GM18517 (cell line): ENCODE data around the gene OTX2.

ENCODE experiments used
- ATAC-seq: cut with Tn5 transposase; IDR thresholded peaks from one replicate; pipeline ENCODE4 v1.9.1; 2021; ENCODE audit warnings: mild to moderate bottlenecking, moderate library complexity; ENCODE audit not compliant: unreplicated experiment

Gene OTX2

GRCh38 chr14:56810147-56810719 is at the start of gene OTX2:
TSS of gene OTX2 (minus strand) at chr14:56810479. CDS start at chr14:56805456, 5,023 bp downstream.
- ATAC-seq = no peak

DNA sequence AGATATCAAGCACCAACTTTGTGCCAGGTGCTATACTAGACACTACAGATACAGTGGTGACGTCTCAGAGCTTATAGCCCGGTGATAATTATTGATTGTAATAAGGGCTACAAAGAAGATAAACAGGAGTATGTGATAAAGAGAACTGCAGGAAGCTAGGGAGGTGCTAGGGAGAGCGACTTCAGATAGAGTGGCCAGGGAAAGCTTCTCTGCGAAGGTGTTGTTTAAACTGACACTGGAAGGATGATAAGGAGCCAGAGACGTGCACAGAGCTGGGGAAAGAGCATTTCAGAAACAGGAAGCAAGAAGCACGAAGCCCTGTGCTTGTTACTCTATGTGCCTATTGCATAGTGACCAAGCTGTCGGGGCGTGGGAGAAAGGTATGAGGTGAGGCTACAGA is 48.1 kb upstream of the OTX2 start:
- ATAC-seq = no peak

GRCh38 chr14:56857216-56857615 is 46.9 kb upstream of the OTX2 start:
- ATAC-seq = no peak

DNA sequence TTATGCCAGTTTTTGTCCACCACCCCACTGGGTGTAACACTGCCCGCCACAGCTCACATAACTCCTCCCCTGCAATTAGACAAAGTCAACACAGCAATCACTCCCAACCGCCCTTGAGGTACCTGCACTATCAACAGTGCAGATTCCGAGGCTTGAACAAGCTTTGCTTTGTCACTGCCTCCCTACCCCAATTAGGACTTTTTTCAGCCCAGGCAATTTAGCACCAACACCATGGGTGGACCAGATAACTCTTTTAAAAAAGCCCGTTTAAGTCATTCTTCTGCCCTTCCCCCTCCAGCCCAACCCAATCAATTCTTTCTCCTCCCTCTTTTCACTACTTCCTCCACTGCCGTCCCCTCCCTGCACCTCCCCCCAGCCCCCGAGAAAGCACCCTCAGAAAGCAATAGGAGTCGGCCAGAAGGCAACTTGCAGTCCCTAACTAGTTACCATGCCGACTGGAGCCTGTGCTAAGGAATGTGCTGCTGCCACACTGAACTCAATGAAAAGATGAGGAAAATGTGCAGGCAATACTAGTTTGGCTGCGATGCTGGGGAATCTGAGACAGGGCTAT is 45.7 kb upstream of the OTX2 start:
- no peak for ATAC-seq

- no peak for ATAC-seq
Measured at GRCh38 chr14:56854325-56854724, 44.0 kb upstream of the OTX2 start.

- ATAC-seq = no peak
Measured at GRCh38 chr14:56846970-56847930, 37.0 kb upstream of the OTX2 start.

GRCh38 chr14:56844406-56845002 is 34.2 kb upstream of the OTX2 start:
- ATAC-seq = no peak

GRCh38 chr14:56841611-56842010 is 31.3 kb upstream of the OTX2 start:
- no peak for ATAC-seq

- no peak for ATAC-seq
Measured at GRCh38 chr14:56840221-56840620, 29.9 kb upstream of the OTX2 start.

GRCh38 chr14:56829151-56829550 is 18.9 kb upstream of the OTX2 start:
- no peak for ATAC-seq

DNA sequence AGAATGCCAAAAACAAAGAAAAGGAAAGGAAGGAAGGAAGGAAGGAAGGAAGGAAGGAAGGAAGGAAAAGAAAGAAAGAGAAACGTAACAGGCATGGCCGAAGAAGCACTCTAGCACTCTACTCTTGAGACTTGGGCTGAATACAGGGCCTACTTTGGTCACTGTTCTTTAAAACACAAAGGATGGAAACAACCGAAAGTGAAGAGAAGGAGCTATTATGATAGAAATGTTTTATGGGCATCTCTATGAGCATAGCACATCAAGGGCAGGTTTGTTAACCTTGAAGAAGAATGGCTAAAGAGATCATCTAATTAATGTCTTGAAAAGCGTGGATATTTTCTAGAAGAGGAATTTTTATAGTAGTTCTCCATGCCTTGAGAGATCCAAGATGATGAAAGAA is 15.9 kb upstream of the OTX2 start:
- ATAC-seq = no peak

GRCh38 chr14:56821805-56822610 is 11.7 kb upstream of the OTX2 start:
- ATAC-seq = no peak

DNA sequence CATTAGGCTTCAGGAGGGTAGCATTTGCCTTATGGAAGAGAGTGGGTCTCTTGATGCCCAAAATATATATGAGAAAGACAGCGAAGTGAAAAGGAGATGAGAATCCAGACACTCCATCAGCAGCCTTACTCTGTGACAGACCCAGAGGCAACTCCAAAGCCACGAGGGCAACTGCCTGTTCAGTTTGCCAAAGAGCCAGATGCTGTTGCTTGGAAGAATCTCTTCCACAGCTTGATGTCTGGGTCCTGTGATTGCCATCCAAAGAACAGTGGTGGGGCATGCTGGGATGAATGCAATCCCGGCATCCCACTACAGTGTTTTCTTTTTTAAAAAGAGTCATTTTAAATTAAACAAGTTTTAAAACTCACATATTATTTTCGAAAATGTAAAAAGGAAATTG is 10.9 kb upstream of the OTX2 start:
- ATAC-seq = no peak

DNA sequence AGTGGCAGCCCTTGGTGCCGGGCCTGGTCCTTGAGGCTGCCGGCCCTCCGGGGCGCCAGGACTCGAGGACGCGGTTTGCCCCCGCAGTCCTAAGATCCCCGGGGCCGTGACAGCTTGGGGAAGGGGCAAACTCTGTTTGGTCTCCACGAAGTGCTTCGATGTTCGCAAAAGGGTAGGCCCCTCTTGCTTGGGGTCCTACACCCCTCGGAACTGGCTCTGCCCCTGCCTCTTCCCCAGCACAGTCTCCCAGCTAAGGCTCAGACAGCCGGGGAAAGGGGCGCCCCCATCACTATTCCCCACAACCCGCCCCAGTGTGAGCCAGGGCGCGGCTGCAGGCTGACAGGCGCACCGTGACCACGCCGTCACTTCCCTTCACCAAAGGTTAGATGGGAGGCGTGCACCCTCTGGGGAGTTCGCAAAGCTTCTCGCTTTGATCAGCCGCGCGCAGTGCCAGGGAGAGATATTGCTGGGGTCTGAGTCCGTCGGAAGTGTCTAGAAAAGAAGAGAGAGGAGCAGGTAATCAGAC is 7.2 kb upstream of the OTX2 start:
- ATAC-seq = no peak

DNA sequence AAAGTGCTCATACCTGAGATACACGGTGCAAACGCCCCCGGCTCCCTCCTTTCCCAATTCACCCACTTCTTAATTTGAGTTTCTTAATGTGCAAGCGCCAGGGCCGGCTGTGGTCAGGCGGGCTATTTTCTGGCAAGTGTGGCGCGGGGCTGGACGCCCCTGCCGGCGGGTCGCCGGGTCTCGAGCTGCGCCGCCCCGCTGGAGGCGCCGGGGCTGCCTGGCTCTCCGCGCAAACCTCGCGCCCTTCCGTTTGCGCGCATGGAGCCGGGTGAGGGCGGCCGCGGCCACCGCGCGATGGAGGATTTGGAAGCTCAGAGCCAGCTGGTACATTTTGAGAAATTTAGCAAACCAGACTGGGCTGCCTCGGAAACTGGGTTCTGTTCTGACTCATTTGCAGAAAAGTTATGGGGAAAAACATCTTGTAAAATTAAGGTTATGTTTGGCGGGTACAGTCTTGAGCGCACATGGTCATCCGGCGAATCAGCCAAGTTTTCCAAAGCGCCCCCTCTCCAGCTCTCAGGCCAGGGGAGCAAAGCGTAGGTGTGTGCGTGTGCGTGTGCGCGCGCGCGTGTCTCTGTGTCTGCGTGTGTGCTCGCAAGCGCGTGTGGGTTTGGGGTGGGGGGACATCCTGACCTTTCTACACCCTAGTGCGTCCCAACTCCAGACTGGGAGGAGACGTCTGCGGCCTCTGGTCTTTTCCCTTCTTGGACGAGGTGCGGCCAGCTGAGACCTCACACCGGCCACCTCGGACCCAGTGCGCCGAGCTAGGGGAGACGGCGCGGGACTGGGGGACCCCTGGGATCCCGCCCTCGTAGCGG is 6.5 kb upstream of the OTX2 start:
- no peak for ATAC-seq

- ATAC-seq = no peak
Measured at GRCh38 chr14:56815745-56816144, 5.5 kb upstream of the OTX2 start.

DNA sequence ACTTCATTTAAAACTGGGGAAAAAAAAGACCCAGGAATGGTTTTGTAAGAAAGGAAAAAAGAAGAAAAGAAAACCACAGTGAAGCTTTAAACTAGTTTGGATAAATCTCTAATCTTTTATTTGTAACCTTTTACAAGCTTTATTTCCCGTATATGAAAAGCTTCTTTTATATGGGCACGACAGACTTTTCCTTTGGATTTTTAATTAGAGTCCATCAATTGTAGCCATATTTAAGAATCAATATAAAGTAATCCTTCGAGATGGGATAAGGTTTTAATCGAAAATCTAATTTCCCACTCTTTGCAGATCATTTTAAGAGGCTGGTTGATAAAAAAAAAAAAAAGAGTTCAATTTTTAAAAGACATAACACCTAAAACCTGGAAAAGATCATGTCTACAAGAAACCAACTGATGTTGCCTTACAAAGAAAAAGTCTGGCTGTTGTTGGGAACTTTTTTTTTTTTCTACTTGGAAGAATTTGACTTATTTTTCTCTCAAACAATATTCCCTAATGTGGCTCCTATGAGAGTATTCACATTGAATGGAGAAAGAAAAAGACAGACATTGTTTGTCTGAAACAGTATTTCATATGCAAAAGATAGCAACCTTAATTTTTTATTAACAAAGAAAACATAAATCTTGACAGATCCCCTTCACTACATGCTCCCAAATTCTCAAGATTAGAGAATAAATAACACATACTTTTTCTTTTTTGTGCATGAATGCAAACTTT is 4.9 kb upstream of the OTX2 start:
- ATAC-seq = no peak

- no peak for ATAC-seq
Measured at GRCh38 chr14:56814519-56814959, 4.3 kb upstream of the OTX2 start.

DNA sequence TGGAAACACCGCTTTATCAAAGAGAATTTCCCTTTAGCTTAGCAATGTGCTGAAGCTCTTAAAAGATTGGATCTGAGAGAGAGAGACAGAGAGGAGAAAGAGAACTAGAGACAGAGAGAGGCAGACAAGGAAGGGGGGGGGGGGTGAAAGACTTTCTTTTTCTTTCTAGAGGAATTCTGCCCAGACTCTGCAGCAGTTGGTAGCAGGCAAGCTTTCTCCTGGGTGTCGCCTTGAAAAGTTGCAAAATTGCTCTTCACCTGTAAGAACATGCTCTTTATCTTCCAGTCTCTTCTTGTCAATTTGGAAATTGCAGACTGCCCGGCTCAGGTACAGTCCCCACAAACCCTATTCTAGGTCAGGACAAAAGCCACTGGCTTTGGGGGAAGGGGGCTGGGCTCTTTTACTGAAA is 2.9 kb upstream of the OTX2 start:
- no peak for ATAC-seq
